Uterus (tissue), 2 donors: ENCODE data around the gene SLC38A7.

Source experiments
- CTCF ChIP-seq, 4 experiments: fragments of 200-600 bp in 2 of 4; fragments of 450-650 bp in 2 of 4; sonication (generic) in 2 of 4; IDR thresholded peaks; one replicate each; pipeline ENCODE4 v1.5.1; 2016 to 2019; ENCODE audit warnings: antibody characterized with exemption in 4 of 4, mild to moderate bottlenecking in 2 of 4, moderate library complexity in 1 of 4
- POLR2A ChIP-seq, 2 donors: fragments of 450-650 bp; IDR thresholded peaks; one replicate each; pipeline ENCODE4 v1.6.1; 2016; ENCODE audit warnings: antibody characterized with exemption in 2 of 2, mild to moderate bottlenecking in 1 of 2, moderate library complexity in 1 of 2

- TF ChIP-seq CTCF (IDR thresholded peaks at IDR 0.05) (no peak), POLR2A (IDR thresholded peaks at IDR 0.05) (no peak)
These were observed 5.9 kb downstream of the SLC38A7 start for GRCh38 chr16:58678716-58679115.
